ENCODE measurements around the gene LTBP2. TPM values are rescaled to one million over a fixed set of nuclear protein-coding genes. Genes with fewer than 3 reads are reported as not detected.

Gene LTBP2
- total RNA-seq, 1 experiment from 2014 or later: 9.6 TPM

DNA sequence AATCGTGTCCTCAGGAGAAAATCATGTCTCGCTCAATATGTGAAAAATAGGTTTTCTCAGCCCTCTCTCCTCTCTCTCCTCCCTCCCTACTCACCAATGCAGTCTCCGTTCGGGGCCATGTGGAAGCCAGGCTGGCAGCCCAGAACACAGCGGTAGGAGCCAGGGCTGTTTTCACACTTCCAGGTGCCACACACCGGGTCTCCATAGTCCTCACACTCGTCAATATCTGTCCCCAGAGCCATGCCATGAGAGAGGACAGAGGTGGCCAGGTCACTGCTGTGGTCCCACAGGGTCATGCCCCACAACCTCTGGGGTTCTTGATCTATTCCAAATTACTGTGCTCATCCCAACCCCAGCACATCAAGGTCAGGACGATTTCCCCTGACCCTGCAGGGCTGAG, 105.0 kb downstream of the LTBP2 start:
- no peak for DNase-seq (ENCODE audit: low read depth)

GRCh38 chr14:74506411-74506851, 105.6 kb downstream of the LTBP2 start:
- DNase-seq (ENCODE audit: low read depth): no peak

GRCh38 chr14:74505831-74506230, 106.2 kb downstream of the LTBP2 start:
- no peak for DNase-seq (ENCODE audit: low read depth)

DNA sequence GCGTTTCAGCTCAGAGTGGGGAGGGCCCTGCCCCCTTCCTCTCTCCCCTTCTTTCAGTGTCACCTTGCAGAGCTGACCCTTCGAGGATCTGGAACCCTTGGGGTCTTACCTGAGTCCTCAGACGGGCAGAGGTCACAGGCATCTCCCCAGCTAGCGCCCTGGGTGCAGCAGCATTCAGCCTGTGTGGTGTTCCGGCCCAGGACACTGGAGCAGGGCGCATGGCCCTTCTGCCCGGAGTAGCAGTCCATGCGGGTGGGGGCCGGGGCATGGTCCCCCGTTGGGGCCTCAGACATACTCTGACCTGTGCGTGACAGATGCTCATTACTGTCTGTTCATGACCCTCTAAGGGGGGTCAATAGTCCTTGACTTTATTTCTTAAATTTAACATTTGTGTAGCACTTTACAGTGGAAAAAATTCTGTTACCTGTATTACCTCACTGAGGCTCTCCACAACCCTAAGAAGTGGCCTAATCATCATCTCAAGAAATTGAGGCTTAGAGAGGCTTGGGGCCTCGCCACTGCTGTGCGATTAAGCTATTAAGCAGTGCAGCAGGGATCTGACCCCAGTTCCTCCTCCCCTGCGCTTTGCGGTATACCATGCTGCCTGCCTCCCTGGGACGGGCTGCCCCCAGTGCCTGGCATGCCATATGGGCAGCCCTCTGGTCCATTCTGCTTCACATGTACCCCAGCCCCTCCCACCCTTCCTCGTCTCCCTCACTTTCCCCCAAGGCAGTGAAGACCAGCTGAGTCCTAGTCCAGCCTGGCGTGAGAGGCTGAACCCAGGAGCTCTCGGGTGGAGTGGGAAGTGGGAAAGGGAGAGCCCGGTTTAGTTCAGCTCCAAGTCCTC, 106.9 kb downstream of the LTBP2 start:
- peak; percentile 1 for DNase-seq (ENCODE audit: low read depth)

DNA sequence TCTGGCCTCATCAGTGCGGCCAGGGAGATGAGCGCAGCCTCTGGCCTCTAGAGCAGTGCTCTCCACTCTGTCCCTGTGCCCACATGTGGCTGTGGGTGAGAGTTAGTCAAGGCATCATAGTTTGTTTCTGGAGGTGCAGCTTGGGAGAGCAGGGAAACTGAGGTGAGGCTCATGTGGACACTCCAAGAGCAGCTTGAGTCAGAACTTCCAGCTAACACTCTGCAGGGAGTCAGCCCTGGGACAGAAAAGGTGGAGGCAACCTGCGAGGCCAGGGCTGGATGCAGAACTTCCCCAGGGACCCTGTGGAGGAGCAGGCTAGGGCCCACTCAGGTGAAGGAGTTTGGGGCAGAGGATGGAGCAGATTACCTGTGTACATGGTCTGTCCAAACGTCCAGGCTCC, 107.6 kb downstream of the LTBP2 start:
- no peak for DNase-seq (ENCODE audit: low read depth)

GRCh38 chr14:74503938-74504335, 108.1 kb downstream of the LTBP2 start:
- no peak for DNase-seq (ENCODE audit: low read depth)

DNA sequence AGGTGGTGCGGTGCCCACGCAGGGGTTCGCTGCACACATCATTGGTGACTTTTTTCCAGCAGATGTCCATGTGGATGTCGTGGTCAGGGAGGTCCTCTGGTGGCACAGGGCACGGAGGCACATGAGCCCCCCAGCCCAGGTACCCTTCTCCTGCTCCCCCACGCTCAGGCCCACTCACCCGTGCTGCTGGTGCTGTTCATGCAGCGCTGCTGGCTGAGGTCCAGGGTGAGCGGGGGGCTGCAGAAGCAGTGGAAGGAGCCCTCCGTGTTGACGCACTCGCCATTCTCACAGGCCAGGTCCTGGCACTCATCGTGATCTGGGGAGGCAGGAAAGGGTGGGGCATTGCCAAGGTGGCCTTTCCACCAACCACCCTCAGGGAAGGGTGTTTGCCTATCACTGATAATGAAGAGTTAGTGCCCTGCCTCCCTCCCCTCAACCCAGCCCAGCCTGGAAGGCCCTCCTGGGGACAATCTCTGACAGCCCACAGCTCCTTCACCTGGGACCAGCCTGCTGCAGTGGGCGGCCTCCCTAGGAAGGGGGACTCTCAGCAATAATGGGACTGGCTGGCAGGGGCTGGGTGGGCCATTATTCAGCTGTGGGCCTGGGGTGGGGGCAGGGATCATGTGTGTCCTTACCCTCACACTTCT, 108.6 kb downstream of the LTBP2 start:
- no peak for DNase-seq (ENCODE audit: low read depth)

DNA sequence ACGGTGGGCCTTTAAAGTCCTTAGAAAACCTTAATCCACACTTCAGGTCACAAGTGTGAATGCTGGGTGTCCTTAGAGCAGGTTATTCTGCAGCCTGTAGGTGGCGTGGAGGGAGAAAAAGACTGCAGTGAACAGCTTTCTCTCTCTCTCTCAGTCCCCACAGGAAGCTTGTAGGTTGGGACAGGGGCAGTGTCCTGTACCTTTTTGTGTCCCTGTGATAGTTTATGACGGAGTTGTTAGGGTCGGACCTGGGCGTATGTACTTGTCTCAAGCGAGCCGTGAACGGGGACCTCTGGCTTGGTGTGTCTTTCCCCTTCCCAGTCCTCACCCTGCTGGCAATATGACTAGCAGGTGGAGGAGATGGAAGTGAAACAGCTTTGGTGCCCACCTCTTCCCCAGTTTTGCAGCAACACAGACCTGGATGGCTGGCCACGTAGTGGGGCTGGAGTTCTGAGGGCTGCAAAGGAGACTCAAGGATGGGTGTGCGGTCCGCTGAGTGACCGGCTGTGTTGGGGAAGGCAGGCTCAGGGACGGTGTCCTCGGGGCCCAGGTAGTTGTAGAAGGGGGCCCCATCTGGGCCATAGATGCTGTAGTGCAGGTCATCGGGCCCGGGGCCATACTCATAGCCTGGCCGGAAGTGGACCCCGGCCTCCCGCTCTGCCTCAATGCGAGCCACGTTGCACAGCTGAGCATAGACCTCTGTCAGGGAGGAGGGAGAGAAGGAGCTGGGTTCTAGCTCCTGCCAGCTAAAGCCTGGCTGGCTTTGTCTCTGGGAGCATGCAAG, 109.6 kb downstream of the LTBP2 start:
- peak; percentile 50 for DNase-seq (ENCODE audit: low read depth)

DNA sequence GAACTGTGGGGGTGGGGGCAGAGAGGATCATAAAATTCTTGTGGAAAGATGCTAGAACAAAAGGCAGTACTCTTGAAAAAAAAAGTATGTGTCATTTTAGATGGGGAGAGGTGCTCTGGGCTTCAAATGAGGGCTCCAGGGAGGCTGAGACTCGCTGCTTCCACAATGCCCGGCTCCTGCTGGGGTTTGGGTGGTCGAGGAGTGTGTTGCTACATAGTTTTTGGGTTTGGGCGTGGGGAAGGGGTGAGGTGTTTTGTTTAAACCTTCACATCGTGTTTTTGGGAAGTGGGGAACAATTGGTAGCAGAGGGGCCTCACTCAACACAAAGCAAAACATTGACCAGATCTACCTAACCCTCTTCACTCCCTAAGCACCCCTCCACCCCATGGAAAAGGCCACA, 110.3 kb downstream of the LTBP2 start:
- DNase-seq (ENCODE audit: low read depth): no peak

- DNase-seq (ENCODE audit: low read depth): peak; percentile 80
These were observed 110.9 kb downstream of the LTBP2 start for GRCh38 chr14:74501135-74501614.

DNA sequence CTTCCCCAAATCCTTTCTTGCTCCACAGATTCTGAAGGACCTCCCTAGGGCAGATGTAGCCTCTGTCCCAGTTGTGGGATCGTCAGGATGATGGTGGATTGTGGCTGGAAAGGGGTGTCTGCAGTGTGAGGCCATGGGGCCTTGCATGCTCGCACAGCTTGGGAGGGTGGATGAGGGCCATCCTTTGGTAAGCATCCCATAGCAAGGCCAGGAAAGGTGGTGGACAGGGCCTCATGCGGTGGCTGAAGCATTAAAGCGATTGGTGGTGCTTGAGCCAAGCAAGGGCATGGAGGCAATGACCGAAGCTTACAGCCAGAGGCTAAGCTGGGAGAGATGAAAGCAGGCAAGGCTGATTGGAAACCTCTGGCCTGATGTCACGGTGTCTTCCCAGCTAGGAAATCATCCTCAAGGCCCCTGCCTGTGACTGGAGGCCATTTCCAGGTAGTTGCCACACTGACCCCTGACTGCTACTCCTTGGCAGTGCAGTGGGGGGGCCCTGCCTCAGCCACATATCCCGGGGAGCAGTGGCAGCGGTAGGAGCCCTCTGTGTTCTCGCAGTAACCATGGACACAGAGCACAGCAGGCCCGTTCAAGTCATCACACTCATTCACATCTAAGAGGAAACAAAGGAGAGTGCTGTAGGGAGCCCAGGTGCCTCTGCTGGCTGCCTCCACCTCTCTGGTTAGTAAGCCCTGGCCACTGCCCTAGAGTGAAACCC, 111.5 kb downstream of the LTBP2 start:
- no peak for DNase-seq (ENCODE audit: low read depth)

DNA sequence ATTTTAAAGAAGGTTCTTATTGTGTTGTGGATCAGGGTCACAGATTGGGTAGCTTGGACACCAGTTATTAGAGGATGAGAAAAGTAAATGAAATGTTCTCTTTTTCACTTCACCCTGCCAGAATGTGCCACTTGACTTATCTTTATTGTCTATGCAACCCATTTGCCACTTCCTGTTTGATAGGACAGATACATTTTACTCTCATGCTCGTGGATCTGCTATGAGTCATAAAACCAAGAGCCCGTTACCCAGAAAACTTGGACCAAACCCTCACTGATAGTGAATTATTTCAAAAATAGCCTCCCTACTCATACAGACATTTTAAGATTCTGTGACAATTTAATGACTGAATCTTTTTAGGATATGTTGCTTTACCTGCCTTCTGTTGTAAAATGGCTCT, 116.7 kb downstream of the LTBP2 start:
- no peak for DNase-seq (ENCODE audit: low read depth)

DNA sequence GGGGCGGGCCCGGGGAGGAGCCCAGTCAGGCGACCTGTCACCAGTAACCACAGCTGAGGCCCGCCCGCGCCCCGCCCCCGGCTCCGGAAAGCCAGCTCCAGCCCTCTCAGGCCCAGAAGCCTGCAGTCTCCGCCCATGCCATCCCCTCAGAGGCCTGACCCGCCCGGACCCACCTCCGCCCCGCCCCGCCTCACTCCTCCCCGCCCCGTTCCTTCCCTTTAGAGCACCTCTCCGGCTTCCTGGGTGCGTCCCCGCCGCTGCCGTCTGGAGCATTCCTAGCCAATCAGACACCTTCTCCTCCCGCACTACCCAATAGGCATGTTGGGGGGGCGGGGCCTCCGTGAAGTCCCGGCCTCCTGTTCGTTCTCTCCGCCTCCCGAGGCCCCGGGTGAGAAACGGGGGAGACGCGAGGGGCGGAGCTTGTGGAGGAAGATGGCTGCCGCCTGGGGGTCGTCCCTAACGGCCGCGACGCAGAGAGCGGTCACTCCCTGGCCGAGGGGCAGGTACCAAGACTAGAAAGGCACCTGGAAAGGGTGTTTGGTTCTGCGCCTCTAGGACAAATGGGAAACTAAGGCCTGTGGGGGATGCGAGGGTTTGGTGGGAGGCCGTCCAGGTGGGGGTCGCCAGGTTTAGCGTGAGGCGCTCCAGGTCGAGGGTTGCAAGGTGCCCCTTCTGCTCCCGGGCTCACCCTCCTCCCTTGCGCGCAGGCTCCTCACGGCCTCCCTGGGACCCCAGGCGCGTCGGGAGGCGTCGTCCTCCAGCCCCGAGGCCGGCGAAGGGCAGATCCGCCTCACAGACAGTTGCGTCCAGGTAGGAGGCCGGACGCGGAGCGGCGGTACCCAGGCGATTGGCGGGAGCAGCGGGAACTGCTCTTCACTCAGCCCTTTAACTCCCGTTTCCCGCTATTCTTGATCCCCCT, 118.4 kb downstream of the LTBP2 start, which contains the start of gene ISCA2:
Gene ISCA2 (plus strand): TSS at position 423 of the 919 bp plus-strand sequence. CDS start 10 bp downstream, at position 433.
- peak; percentile 100 for DNase-seq (ENCODE audit: low read depth)

GRCh38 chr14:74492776-74493342, 119.2 kb downstream of the LTBP2 start, which contains the start of gene NPC2:
TSS of gene NPC2 (minus strand) at chr14:74493305. CDS start at chr14:74493274, 31 bp downstream.
- DNase-seq (ENCODE audit: low read depth): no peak

DNA sequence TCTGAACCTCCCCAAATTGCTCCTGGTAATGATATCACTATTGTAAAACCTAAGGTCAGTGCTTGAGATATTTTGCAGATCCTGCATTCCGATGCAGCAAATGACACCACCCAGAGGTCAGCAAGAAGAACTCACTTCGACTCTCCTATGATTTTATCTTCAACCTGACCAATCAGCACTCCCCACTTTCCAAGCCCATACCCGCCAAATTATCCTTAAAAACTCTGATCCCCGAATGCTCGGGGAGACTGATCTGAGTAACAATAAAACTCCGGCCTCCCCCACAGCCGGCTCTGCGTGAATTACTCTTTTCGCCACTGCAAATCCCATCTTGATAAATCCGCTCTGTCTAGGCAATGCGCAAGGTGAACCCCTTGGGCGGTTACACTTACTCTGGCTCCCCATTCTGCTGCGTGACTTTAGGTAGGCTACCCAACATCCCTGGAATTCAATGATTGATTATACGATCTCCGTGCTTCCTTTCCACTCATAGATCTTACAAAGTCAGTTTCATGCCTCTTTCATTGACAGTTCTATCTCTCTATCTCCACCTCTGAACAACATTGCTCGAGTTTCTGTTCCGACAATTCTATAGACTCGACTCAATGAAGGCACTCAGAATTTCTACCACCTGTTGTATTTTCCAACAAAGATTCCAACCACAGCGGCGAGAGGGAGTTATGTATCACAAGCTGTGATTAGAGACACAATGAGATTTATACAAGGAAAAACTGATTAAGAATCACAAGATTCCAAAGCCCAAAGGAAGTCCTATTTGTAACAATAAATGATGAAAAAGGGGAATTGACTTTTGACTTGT, 119.9 kb downstream of the LTBP2 start:
- peak; percentile 61 for DNase-seq (ENCODE audit: low read depth)

- DNase-seq (ENCODE audit: low read depth): no peak
These were observed 121.6 kb downstream of the LTBP2 start for GRCh38 chr14:74490486-74490885.

GRCh38 chr14:74488786-74489397, 123.1 kb downstream of the LTBP2 start:
- DNase-seq (ENCODE audit: low read depth): peak; percentile 68

- no peak for DNase-seq (ENCODE audit: low read depth)
These were observed 125.9 kb downstream of the LTBP2 start for GRCh38 chr14:74486164-74486563.

- DNase-seq (ENCODE audit: low read depth): no peak
These were observed 128.7 kb downstream of the LTBP2 start for GRCh38 chr14:74483321-74483720.

Data from Daoy (cell line).